GM12892 (cell line): Measurements from ENCODE around the gene FAM89B.

ENCODE experiments used
- POLR2A ChIP-seq: IDR thresholded peaks from 2 replicates; pipeline ENCODE4 v1.6.1; 2011; ENCODE audit warnings: low read depth, low read length, control low read depth
- POLR2AphosphoS5 ChIP-seq: IDR thresholded peaks from 2 replicates; pipeline ENCODE4 v1.6.1; 2011; ENCODE audit warnings: low read depth, low read length, control low read depth
- TAF1 ChIP-seq: IDR thresholded peaks from 2 replicates; pipeline ENCODE4 v1.6.1; 2011; ENCODE audit warnings: low read depth, mild to moderate bottlenecking, control low read depth, low read length, borderline replicate concordance

- TF ChIP-seq POLR2AphosphoS5 (no peak), POLR2A (no peak), TAF1 (no peak)
Observed at GRCh38 chr11:65616575-65617001, 44.2 kb downstream of the FAM89B start.
